NCI-H748 treated with DMSO at 0.1 percent for 48 hours (cell line): ENCODE data around the gene COG2.
A peak's percentile ranks its signal among the peaks of the same experiment; 100 is the strongest.
"Not testable (repeated sequence)": the region's sequence is repeated elsewhere in the genome, so short reads cannot be mapped to it uniquely, and the experiment has no call there.

ENCODE experiments used
- DNase-seq: peaks from one replicate; lab custom pipeline; 2025; lab: John Stamatoyannopoulos, UW

COG2 gene, protein sequence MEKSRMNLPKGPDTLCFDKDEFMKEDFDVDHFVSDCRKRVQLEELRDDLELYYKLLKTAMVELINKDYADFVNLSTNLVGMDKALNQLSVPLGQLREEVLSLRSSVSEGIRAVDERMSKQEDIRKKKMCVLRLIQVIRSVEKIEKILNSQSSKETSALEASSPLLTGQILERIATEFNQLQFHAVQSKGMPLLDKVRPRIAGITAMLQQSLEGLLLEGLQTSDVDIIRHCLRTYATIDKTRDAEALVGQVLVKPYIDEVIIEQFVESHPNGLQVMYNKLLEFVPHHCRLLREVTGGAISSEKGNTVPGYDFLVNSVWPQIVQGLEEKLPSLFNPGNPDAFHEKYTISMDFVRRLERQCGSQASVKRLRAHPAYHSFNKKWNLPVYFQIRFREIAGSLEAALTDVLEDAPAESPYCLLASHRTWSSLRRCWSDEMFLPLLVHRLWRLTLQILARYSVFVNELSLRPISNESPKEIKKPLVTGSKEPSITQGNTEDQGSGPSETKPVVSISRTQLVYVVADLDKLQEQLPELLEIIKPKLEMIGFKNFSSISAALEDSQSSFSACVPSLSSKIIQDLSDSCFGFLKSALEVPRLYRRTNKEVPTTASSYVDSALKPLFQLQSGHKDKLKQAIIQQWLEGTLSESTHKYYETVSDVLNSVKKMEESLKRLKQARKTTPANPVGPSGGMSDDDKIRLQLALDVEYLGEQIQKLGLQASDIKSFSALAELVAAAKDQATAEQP

GRCh38 chr1:230642263-230642959 is at the start of gene COG2:
TSS of gene COG2 (plus strand) at chr1:230642481. CDS start at chr1:230642607, 126 bp downstream.
- DNase-seq: peak; percentile 48

DNA sequence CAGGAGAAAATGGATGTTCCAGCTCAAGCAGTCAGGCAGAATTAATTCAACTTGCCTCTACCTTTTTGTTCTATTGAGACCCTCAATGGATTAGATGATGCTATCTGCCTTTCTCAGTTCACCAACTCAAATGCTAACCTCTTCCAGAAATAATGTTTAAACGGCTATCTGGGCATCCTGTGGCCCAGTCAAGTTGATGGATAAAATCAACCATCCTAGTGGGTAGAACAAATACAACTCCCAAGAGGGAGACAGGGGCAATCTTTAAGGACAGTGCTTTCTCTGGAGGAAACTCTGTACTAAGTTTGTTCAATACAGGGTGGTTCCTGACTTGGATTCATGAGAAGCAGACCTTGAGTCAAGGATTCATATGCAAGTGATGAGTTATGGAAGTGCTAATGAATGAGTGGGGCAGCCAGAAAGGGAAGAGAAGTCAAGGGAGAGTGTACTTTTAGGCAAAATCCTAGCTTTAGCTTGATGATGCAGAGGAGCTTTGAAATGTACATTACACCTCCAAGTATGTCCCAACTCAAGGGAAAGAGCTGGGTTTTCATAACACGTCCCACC is 49.4 kb upstream of the COG2 start:
- no peak for DNase-seq

DNA sequence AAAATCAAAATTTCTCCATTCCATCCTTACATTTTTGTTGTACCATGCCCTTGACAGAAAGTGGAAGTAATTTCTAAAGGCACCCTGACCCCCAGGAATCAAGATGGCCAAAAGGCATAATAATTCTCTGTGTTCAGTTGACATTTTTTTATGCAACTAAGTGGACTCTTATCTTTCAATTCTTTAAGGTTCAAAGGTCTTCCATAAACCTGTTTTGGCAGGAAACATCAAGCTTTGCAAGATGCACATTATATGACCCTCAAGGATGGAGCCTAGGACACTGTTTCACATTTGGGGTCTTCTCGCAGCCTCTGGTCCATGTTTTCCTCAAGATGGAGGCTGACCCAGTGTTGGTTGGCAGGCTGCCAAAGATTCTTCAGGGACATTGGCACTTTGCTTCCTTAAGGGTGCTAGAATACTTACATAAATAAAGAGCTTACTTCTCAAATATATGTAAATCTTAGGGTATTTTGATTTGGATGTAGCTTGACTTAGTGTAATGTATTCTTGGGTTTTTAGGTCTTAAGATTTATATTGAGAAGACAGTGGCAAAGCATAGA is 48.0 kb upstream of the COG2 start:
- DNase-seq: no peak

DNA sequence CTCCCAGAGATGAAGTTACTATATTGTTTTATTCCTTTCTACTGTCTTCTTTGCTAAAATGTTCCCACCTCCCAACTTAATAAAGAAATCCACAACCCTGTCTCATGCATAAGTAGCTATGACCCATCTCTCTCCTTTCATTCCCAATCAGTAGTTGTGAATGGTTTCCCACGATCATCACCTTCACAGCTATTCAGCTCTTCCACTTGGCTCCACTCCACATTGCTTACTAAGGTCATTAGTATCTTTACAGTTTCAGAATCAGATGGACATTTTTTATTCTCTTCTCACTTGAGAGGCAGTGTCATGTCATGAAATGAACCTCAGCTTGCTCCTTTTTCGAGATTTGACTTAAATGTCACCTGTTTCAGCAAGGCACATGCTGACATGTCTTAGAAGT is 47.1 kb upstream of the COG2 start:
- DNase-seq: no peak

DNA sequence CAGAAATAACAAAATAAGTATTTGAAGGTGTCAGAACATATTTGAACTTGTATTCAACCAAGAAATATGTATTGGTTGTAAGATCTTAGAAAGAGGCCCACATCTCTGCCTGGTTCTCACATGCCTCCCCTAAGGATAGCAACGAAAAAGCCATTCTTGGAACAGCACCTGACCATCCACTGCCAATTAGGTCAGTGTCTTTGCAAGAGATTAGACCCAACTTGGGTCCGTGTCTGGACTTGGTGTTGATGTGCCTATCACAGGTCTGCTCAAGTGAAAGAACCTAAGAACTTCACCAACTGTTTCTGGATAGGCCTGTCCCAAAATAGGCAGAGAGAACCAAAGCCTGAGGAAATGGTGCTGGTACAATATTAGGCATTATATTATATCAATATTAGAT is 46.0 kb upstream of the COG2 start:
- DNase-seq: no peak

GRCh38 chr1:230598745-230599144 is 43.5 kb upstream of the COG2 start:
- DNase-seq: no peak

GRCh38 chr1:230599926-230600656 is 42.2 kb upstream of the COG2 start:
- DNase-seq: no peak

GRCh38 chr1:230600657-230601400 is 41.5 kb upstream of the COG2 start:
- not testable (repeated sequence) for DNase-seq

- no peak for DNase-seq
Observed at GRCh38 chr1:230609208-230609607, 33.1 kb upstream of the COG2 start.

GRCh38 chr1:230610589-230610988 is 31.7 kb upstream of the COG2 start:
- peak; percentile 64 for DNase-seq

- DNase-seq: no peak
Observed at GRCh38 chr1:230611128-230611877, 31.0 kb upstream of the COG2 start.

DNA sequence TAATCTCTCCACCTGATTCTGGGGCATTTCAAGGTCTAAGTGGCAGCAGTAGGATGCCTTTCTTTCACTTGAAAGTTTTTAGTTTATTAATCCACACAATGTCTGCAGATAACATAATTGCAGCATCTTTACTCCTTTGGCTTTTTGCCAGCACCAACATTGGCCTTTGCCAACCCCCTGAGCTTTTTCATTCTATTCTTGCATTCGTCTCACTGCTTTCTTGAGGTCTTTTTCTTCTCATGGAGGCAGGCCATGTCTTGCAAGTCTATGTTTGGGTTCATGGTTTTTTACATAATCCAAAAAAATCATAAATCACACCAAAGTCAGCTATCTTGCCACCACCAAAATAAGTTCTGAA is 30.4 kb upstream of the COG2 start:
- no peak for DNase-seq

GRCh38 chr1:230612651-230613050 is 29.6 kb upstream of the COG2 start:
- DNase-seq: no peak

- no peak for DNase-seq
Observed at GRCh38 chr1:230614121-230614520, 28.2 kb upstream of the COG2 start.

DNA sequence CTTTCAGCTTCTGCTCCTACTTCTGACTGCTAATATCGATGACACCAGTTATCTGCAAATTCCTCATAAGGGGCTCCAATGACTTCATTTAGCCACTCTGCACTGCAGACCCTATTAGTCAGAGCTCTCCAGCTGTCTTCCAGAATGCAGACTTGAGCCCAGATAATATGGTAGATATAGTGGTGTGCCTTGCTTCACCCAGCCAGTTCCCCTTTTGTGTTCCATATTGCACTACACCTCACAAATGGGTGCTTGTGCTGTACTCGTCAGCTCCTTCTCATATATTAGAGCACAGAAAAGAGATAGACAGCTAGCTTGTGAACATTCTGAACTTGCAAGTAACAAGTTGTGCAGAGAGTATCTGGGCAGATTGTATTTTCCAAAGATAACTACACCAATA is 23.7 kb upstream of the COG2 start:
- DNase-seq: no peak

DNA sequence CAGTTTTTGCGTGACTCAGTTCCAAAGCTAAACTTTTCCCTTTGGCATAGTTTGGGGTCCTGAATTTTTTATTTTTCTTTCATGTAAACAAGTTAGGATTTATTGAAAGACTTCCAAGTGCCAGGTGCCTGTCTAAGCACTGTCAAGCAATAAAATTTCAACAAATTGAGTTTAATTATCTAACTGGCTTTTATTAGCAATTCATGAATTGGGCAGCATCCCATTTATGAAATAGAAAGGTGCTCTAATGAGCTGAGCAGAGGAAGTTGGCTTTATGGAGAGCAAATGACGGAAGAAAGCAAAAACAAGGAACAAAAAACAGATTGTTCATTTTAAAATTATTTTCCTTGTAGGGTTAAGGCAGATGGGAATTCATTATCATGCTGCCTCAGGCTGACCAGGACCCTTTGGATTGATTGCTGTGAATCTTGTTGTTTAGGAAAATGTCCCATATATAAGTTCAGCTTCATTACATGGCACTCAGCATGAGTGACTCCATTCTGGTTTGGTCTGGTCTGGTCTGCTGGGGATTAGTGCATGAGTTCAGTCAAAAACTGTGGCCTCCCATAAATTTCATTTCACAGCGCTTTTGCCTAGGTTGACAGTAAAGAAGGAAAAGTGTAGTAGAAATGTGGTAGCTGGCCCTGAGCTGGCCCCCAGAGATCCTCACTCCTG is 21.5 kb upstream of the COG2 start:
- DNase-seq: no peak

DNA sequence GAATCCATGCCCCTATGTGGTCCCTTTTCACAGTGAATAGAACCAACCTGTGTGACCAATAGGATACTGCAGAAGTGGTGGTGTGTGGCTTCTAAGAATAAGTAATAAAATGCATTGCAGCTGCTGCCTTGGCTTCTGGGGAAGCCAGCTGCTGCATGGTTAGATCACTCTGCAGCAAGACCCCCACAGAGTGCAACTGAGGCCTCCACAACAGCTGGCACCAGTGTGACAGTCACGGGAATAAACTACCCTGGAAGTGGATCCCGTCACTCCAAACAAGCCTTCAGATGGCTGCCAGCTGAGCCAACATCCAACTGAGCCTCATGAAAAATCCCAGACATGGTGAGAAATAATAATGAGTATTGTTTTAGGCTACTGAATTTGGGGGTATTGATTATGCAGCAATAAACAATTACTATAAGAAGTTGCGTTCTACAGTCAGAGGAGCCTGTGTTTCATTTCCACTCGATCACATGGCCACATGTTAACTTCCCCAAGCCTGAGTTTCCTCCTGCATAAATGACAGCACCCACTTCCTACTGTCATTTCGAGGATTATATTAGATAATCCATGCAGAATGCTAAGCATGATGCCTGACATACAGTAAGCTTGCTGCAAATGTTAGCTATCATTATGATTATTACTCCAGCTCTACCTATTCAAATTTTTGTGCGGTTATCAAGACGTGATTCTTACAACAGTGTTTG is 20.8 kb upstream of the COG2 start:
- no peak for DNase-seq

DNA sequence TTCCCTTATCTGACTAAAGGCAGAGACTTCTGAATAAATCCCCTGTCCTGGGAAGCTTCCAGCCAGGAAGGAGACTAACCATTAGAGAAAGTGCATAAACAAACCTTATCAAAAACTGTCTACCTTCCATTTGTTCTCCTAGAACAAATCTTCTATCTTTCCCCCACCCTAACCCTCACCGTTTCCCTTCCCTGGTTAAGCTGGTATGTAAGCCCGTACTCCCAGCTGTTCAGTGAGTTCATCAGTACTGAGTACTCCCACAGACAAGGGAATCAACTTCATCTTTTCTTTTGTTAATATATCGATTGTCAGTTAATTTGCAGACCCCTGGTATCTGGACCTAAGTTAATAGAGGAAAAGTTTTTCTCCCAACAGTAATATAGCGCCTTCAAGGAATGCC is 20.1 kb upstream of the COG2 start:
- DNase-seq: no peak
